ENCODE data around the gene C12orf42. TPM values are rescaled to one million over a fixed set of nuclear protein-coding genes. Genes with fewer than 3 reads are reported as not detected.

Gene C12orf42
- total and polyA plus RNA-seq, 10 of the 15 experiments (the other 5 are each of a cell fraction or from before 2014, with no cell fraction given): 1.4 to 7.0 (median 2.4) TPM

GRCh38 chr12:103431387-103431786 is 64.4 kb downstream of the C12orf42 start (continued):
- TF ChIP-seq CBX3 (IDR thresholded peaks at IDR 0.05; ENCODE audit: borderline replicate concordance, low read depth): no peak
- peak; percentile 90 for TF ChIP-seq NR2F1 (conservative IDR thresholded peaks at IDR 0.05)
- no peak for TF ChIP-seq EGR1 (IDR thresholded peaks at IDR 0.05; ENCODE audit: borderline replicate concordance in 1 of 2, low read depth in 2 of 2, low read length in 2 of 2)
- TF ChIP-seq FOXK2 (IDR thresholded peaks at IDR 0.05): no peak
- TF ChIP-seq NFXL1 (IDR thresholded peaks at IDR 0.05; ENCODE audit: borderline replicate concordance): no peak
- TF ChIP-seq ZNF24 (IDR thresholded peaks at IDR 0.05): 0 out of 2 replicates have a peak, but pooled peaks have one; percentile 15
- TF ChIP-seq NFYB (IDR thresholded peaks at IDR 0.05; ENCODE audit: insufficient read depth, low read depth, low read length): no peak
- TF ChIP-seq NKRF (conservative IDR thresholded peaks at IDR 0.05): no peak
- TF ChIP-seq NR2C1 (IDR thresholded peaks at IDR 0.05): no peak
- TF ChIP-seq ZSCAN29 (IDR thresholded peaks at IDR 0.05): no peak
- peak; percentile 54 for TF ChIP-seq DPF2 (IDR thresholded peaks at IDR 0.05)
- no peak for TF ChIP-seq ESRRA (IDR thresholded peaks at IDR 0.05; ENCODE audit: low read length)
- peak; percentile 13 for TF ChIP-seq BCL3 (IDR thresholded peaks at IDR 0.05; ENCODE audit: borderline replicate concordance, insufficient read depth, low read depth, low read length, poor library complexity, severe bottlenecking)
- TF ChIP-seq RAD21 (IDR thresholded peaks at IDR 0.05; ENCODE audit: insufficient read depth, low read depth, low read length): no peak
- TF ChIP-seq KAT2A (conservative IDR thresholded peaks at IDR 0.05; ENCODE audit: control insufficient read depth, low read depth, low read length): no peak
- peak; percentile 80 for TF ChIP-seq MTA2 (IDR thresholded peaks at IDR 0.05; ENCODE audit: low read depth)
- TF ChIP-seq RCOR1 (conservative IDR thresholded peaks at IDR 0.05; ENCODE audit: low read depth, low read length): no peak
- TF ChIP-seq ETV6 (conservative IDR thresholded peaks at IDR 0.05 in 1 of 2, IDR thresholded peaks at IDR 0.05 in 1 of 2; ENCODE audit: borderline replicate concordance in 1 of 2, low read depth in 1 of 2): peak in 1 of 2 experiments; percentile 43; a peak in 1 of 4 replicates
- no peak for TF ChIP-seq MYC (IDR thresholded peaks at IDR 0.05; ENCODE audit: insufficient read depth, insufficient read length, insufficient replicate concordance, low read length, severe bottlenecking)
- no peak for TF ChIP-seq BACH1 (IDR thresholded peaks at IDR 0.05; ENCODE audit: borderline replicate concordance)
- TF ChIP-seq SPI1 (IDR thresholded peaks at IDR 0.05; ENCODE audit: borderline replicate concordance, insufficient read depth, low read depth, low read length): peak; percentile 90
- no peak for TF ChIP-seq LARP7 (IDR thresholded peaks at IDR 0.05)
- no peak for TF ChIP-seq RELA (IDR thresholded peaks at IDR 0.05; ENCODE audit: borderline replicate concordance, partially characterized antibody)
- TF ChIP-seq IRF4 (IDR thresholded peaks at IDR 0.05; ENCODE audit: low read depth, low read length): peak; percentile 77; the same call in 1 of the 2 replicates
- no peak for TF ChIP-seq CBFB (IDR thresholded peaks at IDR 0.05; ENCODE audit: low read depth)
- TF ChIP-seq ZNF217 (IDR thresholded peaks at IDR 0.05): 0 out of 2 replicates have a peak, but pooled peaks have one; percentile 70
- TF ChIP-seq TCF7 (IDR thresholded peaks at IDR 0.05; ENCODE audit: borderline replicate concordance): peak; percentile 60
- no peak for TF ChIP-seq ZNF384 (IDR thresholded peaks at IDR 0.05; ENCODE audit: borderline replicate concordance, low read depth, low read length)
- TF ChIP-seq JUNB (IDR thresholded peaks at IDR 0.05): peak; percentile 91
- no peak for TF ChIP-seq STAT1 (conservative IDR thresholded peaks at IDR 0.05)
- no peak for TF ChIP-seq PAX5 (IDR thresholded peaks at IDR 0.05; ENCODE audit: borderline replicate concordance, low read depth, low read length)
- TF ChIP-seq RB1 (IDR thresholded peaks at IDR 0.05; ENCODE audit: borderline replicate concordance): no peak

Data from GM12878 (cell line).